Measurements from ENCODE around the gene CCDC77. TPM values are rescaled to one million over a fixed set of nuclear protein-coding genes. Genes with fewer than 3 reads are reported as not detected.
"Not testable (repeated sequence)": the region's sequence is repeated elsewhere in the genome, so short reads cannot be mapped to it uniquely, and the experiment has no call there.

The CCDC77 gene
- total RNA-seq: 10 to 100 TPM; 19.5 to 20.2 TPM

DNA sequence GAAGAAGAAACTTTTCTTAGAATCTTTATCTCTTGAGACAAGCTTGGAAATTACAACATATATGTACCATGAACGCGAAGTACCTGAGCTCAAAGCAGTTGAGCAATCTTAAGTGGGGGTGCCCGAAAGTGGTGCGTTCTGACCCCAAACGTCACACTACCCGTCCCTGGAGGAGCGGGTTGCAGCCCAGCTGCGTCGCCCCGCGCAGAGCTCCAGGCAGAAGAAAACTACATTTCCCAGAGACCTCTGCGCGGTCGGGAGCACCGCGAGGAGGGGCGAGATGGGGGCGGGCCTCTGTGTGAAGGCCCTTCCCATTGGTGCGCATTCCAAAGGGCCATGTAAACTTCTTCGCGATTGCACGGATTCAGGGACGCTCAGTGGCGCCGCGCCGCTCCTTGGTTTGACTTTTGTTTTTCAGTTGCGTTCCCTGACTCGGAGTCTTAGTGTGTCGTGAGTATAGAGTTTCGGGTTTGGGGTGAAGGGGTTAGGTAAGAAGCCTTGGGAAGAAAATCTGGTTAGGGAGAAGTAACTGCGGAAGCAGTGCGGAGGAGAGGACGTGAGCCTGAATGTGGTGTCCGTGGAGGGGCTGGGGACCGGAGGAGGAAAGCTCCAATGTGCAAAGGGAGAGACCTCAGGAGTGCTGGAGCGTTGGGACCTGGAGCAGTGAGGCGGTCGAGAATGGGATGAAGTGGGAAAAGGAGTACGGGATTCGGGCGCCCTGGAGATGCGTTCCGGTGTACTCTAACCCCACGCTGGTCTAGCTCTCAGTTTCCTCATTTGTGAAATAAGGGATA is at the start of gene CCDC77:
Gene CCDC77, plus strand, starts transcription at position 410 of the 794 bp plus-strand sequence. CDS start 7,740 bp downstream, outside the sequence.
- peak; percentile 95 for DNase-seq
- H3K36me3 Mint-ChIP-seq: peaks cover 9% of the 10 kb centered on the region
- no peaks in the 10 kb centered on the region for H3K9me3 Mint-ChIP-seq (ENCODE audit: low read depth)
- no peak within 1 kb of the TSS for H3K4me3 Mint-ChIP-seq
- ATAC-seq: peak; percentile 100
- H3K27me3 Mint-ChIP-seq: no peaks in the 10 kb centered on the region
- H3K4me1 Mint-ChIP-seq: peaks cover 6% of the 10 kb centered on the region
- CTCF ChIA-PET: interaction anchor here (0.8 to 3.5 kb wide), 9 partner anchors 8 to 589 kb away, joined by 3 to 39 read pairs (median 4); partner anchors contain the start of gene KDM5A
- H3K27ac Mint-ChIP-seq: no peak within 1 kb of the TSS

DNA sequence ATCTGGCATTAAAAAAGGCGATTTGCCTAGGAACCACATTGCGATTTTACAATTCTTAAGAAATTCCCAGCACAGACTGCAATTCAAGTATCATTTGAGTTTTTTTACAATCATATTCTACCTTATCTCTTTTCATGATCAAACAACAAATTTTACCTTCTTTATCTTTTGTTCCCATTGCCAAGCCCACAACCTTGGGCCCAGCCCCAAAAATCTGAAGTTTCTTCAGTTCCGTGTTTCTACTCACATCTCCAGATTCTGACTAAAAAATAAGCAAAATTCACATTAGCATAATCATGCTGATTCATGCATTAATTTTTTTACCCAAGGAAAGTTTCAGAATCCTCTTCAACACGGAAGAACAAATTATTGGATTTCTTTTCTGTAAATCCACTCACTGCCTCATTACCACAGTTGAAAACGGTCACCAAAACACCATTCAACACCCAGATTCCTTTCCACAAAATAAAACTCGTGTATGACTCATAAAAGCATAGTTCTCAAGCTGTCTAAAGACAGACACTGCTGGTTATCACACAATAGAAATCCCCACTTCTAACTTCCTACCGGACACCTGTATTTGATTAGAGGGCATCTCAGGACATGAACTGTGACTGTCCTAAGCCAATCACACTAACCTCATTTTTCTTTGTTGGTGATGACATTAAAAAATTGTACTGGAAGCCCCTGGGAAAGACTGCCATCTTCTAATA is 45.0 kb upstream of the CCDC77 start:
- H3K27ac Mint-ChIP-seq: no peak overlapping the region
- peaks cover 65% of the 10 kb centered on the region for H3K36me3 Mint-ChIP-seq
- no peaks in the 10 kb centered on the region for H3K9me3 Mint-ChIP-seq (ENCODE audit: low read depth)
- H3K27me3 Mint-ChIP-seq: no peaks in the 10 kb centered on the region
- no peak overlapping the region for H3K4me3 Mint-ChIP-seq
- CTCF ChIA-PET: no interaction called here
- ATAC-seq: no peak
- H3K4me1 Mint-ChIP-seq: peaks cover 2% of the 10 kb centered on the region
- no peak for DNase-seq

- Mint-ChIP-seq H3K9me3 (ENCODE audit: low read depth) (no peaks in the 10 kb centered on the region), H3K4me1 (peaks cover 2% of the 10 kb centered on the region), H3K27me3 (no peaks in the 10 kb centered on the region), H3K36me3 (peaks cover 70% of the 10 kb centered on the region), H3K4me3 (no peak overlapping the region), H3K27ac (no peak overlapping the region)
- no peak for DNase-seq
- no peak for ATAC-seq
- CTCF ChIA-PET: no interaction called here
Observed at GRCh38 chr12:359091-359490, 42.4 kb upstream of the CCDC77 start.

- CTCF ChIA-PET: no interaction called here
- Mint-ChIP-seq H3K27ac (no peak overlapping the region), H3K4me1 (no peaks in the 10 kb centered on the region), H3K4me3 (no peak overlapping the region), H3K36me3 (peaks cover 77% of the 10 kb centered on the region), H3K27me3 (no peaks in the 10 kb centered on the region), H3K9me3 (ENCODE audit: low read depth) (peaks cover 2% of the 10 kb centered on the region)
- ATAC-seq (no peak), DNase-seq (no peak)
Observed at GRCh38 chr12:366820-367219, 34.6 kb upstream of the CCDC77 start.

- H3K9me3 Mint-ChIP-seq (ENCODE audit: low read depth): peaks cover 2% of the 10 kb centered on the region
- no peak overlapping the region for H3K4me3 Mint-ChIP-seq
- H3K4me1 Mint-ChIP-seq: no peaks in the 10 kb centered on the region
- CTCF ChIA-PET: no interaction called here
- no peak overlapping the region for H3K27ac Mint-ChIP-seq
- H3K36me3 Mint-ChIP-seq: peaks cover 75% of the 10 kb centered on the region
- ATAC-seq: no peak
- no peak for DNase-seq
- no peaks in the 10 kb centered on the region for H3K27me3 Mint-ChIP-seq
Observed at GRCh38 chr12:367972-368371, 33.5 kb upstream of the CCDC77 start.

DNA sequence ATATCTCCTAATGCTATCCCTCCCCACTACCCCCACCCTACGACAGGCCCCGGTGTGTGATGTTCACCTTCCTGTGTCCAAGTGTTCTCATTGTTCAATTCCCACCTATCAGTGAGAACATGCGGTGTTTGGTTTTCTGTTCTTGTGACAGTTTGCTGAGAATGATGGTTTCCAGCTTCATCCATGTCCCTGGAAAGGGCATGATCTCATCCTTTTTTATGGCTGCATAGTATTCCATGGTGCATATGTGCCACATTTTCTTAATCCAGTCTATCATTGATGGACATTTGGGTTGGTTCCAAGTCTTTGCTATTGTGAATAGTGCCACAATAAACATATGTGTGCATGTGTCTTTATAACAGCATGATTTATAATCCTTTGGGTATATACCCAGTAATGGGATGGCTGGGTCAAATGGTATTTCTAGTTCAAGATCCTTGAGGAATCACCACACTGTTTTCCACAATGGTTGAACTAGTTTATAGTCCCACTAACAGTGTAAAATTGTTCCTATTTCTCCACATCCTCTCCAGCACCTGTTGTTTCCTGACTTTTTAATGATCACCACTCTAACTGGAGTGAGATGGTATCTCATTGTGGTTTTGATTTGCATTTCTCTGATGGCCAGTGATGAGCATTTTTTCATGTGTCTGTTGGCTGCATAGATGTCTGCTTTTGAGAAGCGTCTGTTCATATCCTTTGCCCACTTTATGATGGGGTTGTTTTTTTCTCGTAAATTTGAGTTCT is 30.5 kb upstream of the CCDC77 start:
- H3K9me3 Mint-ChIP-seq (ENCODE audit: low read depth); H3K27ac Mint-ChIP-seq; H3K4me3 Mint-ChIP-seq; ATAC-seq; H3K4me1 Mint-ChIP-seq; CTCF ChIA-PET; H3K27me3 Mint-ChIP-seq; DNase-seq: not testable (repeated sequence)
- peaks cover 78% of the 10 kb centered on the region for H3K36me3 Mint-ChIP-seq

DNA sequence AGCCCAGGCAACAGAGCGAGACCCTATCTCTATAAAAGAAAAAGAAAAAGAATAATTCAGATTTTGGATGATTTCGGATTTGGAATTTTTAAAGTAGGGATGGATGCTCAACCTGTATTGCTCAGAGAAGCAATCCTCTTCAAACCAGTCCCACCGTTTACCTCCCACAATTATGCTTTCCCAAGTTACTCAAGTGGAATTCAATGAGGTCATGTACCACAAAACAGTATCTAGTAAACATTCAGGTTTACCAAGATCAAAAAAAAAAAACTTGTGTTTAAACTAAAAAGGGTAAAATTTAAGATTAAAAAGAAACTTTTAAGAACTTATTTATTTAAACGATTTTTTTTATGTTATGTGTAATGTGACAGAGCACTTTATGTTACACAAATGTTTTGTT is 14.8 kb upstream of the CCDC77 start:
- no peak for ATAC-seq
- DNase-seq: no peak
- Mint-ChIP-seq H3K4me3 (peak overlapping the region; percentile 45), H3K27ac (no peak overlapping the region), H3K9me3 (ENCODE audit: low read depth) (no peaks in the 10 kb centered on the region), H3K27me3 (no peaks in the 10 kb centered on the region), H3K4me1 (peaks cover 38% of the 10 kb centered on the region), H3K36me3 (peaks cover 39% of the 10 kb centered on the region)
- CTCF ChIA-PET: interaction anchor here (1.2 kb wide), 1 partner anchor 15 kb away, joined by 3 read pairs; the partner anchor contains the start of gene CCDC77

DNA sequence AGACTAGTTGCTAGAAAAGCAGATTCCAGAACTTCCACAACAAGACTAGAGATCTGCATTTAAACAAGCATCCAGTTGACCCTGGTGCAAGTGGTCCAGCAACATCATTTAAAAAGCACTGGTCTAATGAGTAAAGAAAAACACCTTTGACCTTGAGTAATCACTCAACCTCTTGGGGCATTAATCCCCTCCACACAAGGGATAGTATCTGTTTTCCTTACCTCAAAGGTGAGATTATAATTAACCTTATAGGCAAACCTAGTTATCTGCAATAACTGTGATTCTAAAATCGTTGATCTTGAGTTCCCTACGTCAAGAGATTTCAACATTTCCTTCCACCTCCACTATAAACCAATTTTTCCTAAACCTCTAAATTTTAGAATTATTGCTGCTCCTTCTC is 13.4 kb upstream of the CCDC77 start:
- peaks cover 30% of the 10 kb centered on the region for H3K36me3 Mint-ChIP-seq
- CTCF ChIA-PET: interaction anchor here (4.5 kb wide), 1 partner anchor 13 kb away, joined by 39 read pairs; the partner anchor contains the start of gene CCDC77
- DNase-seq: no peak
- H3K4me1 Mint-ChIP-seq: peaks cover 38% of the 10 kb centered on the region
- H3K9me3 Mint-ChIP-seq (ENCODE audit: low read depth): no peaks in the 10 kb centered on the region
- H3K27ac Mint-ChIP-seq: peak overlapping the region; percentile 99
- H3K4me3 Mint-ChIP-seq: peak overlapping the region; percentile 88
- no peak for ATAC-seq
- H3K27me3 Mint-ChIP-seq: no peaks in the 10 kb centered on the region

DNA sequence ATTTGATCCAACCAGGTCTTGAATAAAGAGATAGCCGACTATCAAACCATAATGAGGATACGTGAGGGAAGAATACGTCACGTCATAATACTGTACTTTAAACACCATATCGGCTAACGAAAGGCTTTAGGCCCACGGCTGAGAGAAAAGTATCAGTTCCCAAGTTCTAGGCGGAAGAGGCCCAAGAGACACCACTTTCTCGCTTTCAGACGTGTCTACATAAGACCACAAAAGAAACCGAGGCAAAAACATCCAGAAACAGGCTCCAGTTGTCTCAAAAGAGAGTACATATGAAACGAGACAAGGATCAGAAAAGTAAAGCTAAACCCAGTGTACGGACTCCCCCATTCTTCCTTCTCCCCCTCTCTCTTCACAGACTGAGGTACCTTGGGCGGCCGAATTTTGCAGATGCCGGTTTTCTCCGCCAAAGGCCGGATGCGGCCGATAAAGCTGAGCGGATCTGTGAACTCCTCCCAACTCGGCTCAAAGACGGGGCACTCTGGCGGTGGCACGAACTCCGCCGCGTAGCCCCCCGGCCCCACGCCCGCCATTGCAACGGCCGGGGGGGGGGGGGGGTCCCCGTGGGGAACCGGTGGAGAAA is 12.8 kb upstream of the CCDC77 start:
- H3K27me3 Mint-ChIP-seq: no peaks in the 10 kb centered on the region
- H3K9me3 Mint-ChIP-seq (ENCODE audit: low read depth): no peaks in the 10 kb centered on the region
- CTCF ChIA-PET: interaction anchor here (0.9 to 4.5 kb wide), 2 partner anchors 9 to 12 kb away, joined by 4 to 39 read pairs; partner anchors contain the start of gene CCDC77
- H3K27ac Mint-ChIP-seq: peak overlapping the region; percentile 99
- DNase-seq (peak; percentile 80), ATAC-seq (peak; percentile 44)
- peak overlapping the region; percentile 88 for H3K4me3 Mint-ChIP-seq
- peaks cover 38% of the 10 kb centered on the region for H3K4me1 Mint-ChIP-seq
- H3K36me3 Mint-ChIP-seq: peaks cover 26% of the 10 kb centered on the region

- CTCF ChIA-PET: interaction anchor here (0.7 to 4.5 kb wide), 5 partner anchors 9 to 123 kb away, joined by 3 to 39 read pairs (median 3); partner anchors contain the start of gene CCDC77
- Mint-ChIP-seq H3K4me1 (peaks cover 38% of the 10 kb centered on the region), H3K27me3 (no peaks in the 10 kb centered on the region), H3K27ac (peak within 1 kb of the TSS; percentile 99), H3K9me3 (ENCODE audit: low read depth) (no peaks in the 10 kb centered on the region), H3K4me3 (peak within 1 kb of the TSS; percentile 88), H3K36me3 (peaks cover 21% of the 10 kb centered on the region)
- ATAC-seq (peak; percentile 96), DNase-seq (peak; percentile 94)
Observed at GRCh38 chr12:389142-390096, 12.0 kb upstream of the CCDC77 start, which contains the start of gene KDM5A. Gene KDM5A (minus strand): TSS chr12:389320. CDS start chr12:389091, 229 bp downstream.

DNA sequence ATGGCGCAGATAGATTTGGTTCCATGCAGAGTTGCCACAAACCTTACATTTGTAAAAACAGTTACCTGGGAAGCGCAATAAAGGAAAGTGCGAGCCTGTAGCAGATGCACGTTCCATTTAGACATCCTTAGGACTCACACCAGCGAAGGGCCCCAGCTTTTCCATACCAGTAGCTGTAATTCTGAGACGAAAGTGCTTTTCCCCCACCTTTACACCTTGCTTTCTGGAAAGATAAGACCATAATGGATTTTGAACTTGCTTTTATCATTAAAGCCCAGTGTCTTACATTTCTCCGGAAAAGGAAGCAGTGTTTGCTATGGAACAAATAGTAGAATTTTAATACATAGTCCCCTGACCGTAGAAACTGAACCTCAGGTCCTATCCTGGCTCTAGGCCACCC is 616 bp upstream of the CCDC77 start:
- Mint-ChIP-seq H3K36me3 (peaks cover 4% of the 10 kb centered on the region), H3K27me3 (no peaks in the 10 kb centered on the region), H3K4me3 (no peak overlapping the region), H3K27ac (no peak overlapping the region), H3K4me1 (peaks cover 6% of the 10 kb centered on the region), H3K9me3 (ENCODE audit: low read depth) (no peaks in the 10 kb centered on the region)
- no peak for ATAC-seq
- CTCF ChIA-PET: interaction anchor here (0.5 to 3.5 kb wide), 9 partner anchors 11 to 589 kb away, joined by 3 to 39 read pairs (median 3); partner anchors contain the start of gene KDM5A
- DNase-seq: peak; percentile 31

- Mint-ChIP-seq H3K36me3 (peaks cover 9% of the 10 kb centered on the region), H3K9me3 (ENCODE audit: low read depth) (no peaks in the 10 kb centered on the region), H3K27ac (no peak overlapping the region), H3K4me3 (no peak overlapping the region), H3K4me1 (peaks cover 6% of the 10 kb centered on the region), H3K27me3 (no peaks in the 10 kb centered on the region)
- DNase-seq (peak; percentile 42), ATAC-seq (no peak)
- CTCF ChIA-PET: interaction anchor here (1.1 to 3.5 kb wide), 7 partner anchors 9 to 113 kb away, joined by 3 to 39 read pairs (median 6); partner anchors contain the start of gene KDM5A
Observed at GRCh38 chr12:402029-402389, 565 bp downstream of the CCDC77 start.

Measured in activated CD8-positive, alpha-beta memory T cell treated with anti-CD3 and anti-CD28 coated beads, Interleukin-2, amount 10 ng/mL, durations not matched to agents 7 days and 5 days (primary cell).